Keratinocyte (primary cell): ENCODE data around the gene TMEM39A. TPM values are rescaled to one million over a fixed set of nuclear protein-coding genes. Genes with fewer than 3 reads are reported as not detected.

Experiments used
- DNase-seq: peaks from one replicate; pipeline ENCODE4 v3.0.0-alpha.2; 2011; ENCODE audit warnings: low read depth, missing footprints, low spot score
- FAIRE-seq: peaks from 2 replicates; lab custom pipeline; 2011; peaks lifted over from hg19 to GRCh38; lab: Jason Lieb, UNC
- H2AFZ ChIP-seq: 2 replicates; pipeline ENCODE4 v1.6.0; 2012; ENCODE audit warnings: low read length, control low read depth, inconsistent platforms; ENCODE audit not compliant: control insufficient read depth
- H3K27ac ChIP-seq: 2 replicates; pipeline ENCODE4 v1.5.1; 2011; ENCODE audit warnings: low read length; ENCODE audit not compliant: control insufficient read depth, insufficient read depth
- H3K27me3 ChIP-seq: 3 replicates; pipeline ENCODE4 v1.6.0; 2011; ENCODE audit warnings: low read length; ENCODE audit not compliant: control insufficient read depth, insufficient read depth; ENCODE audit errors: extremely low read depth
- H3K36me3 ChIP-seq, 2 experiments: 2 replicates in 1 of 2; 3 replicates in 1 of 2; pipeline ENCODE4 v1.5.1; 2011; ENCODE audit warnings: low read length in 2 of 2, mild to moderate bottlenecking in 1 of 2; ENCODE audit not compliant: control insufficient read depth in 2 of 2, insufficient read depth in 2 of 2; ENCODE audit errors: extremely low read depth in 1 of 2
- H3K4me1 ChIP-seq: 3 replicates; pipeline ENCODE4 v1.5.1; 2011; ENCODE audit warnings: low read length; ENCODE audit not compliant: control insufficient read depth, insufficient read depth; ENCODE audit errors: extremely low read depth
- H3K4me2 ChIP-seq: 3 replicates; pipeline ENCODE4 v1.6.0; 2011; ENCODE audit warnings: low read depth, low read length; ENCODE audit not compliant: control insufficient read depth, insufficient read depth; ENCODE audit errors: extremely low read depth
- H3K4me3 ChIP-seq, 3 experiments: fragments of 200-600 bp in 1 of 3; sonication (generic) in 1 of 3; 2 replicates in 2 of 3; 3 replicates in 1 of 3; pipeline ENCODE4 v1.5.1; 2011 to 2016; ENCODE audit warnings: low read length in 3 of 3, mild to moderate bottlenecking in 3 of 3, control low read depth in 2 of 3, inconsistent platforms in 1 of 3, low read depth in 1 of 3, mixed read lengths in 1 of 3, mixed run types in 1 of 3, moderate library complexity in 1 of 3; ENCODE audit not compliant: control insufficient read depth in 2 of 3, insufficient read depth in 2 of 3; ENCODE audit errors: extremely low read depth in 1 of 3
- H3K79me2 ChIP-seq: 2 replicates; pipeline ENCODE4 v1.6.0; 2012; ENCODE audit warnings: low read length; ENCODE audit not compliant: control insufficient read depth, insufficient read depth
- H3K9ac ChIP-seq: 3 replicates; pipeline ENCODE4 v1.6.0; 2011; ENCODE audit warnings: low read length; ENCODE audit not compliant: control insufficient read depth, insufficient read depth; ENCODE audit errors: extremely low read depth
- H3K9me1 ChIP-seq: 3 replicates; pipeline ENCODE4 v1.6.0; 2011; ENCODE audit warnings: low read length; ENCODE audit not compliant: control insufficient read depth, insufficient read depth; ENCODE audit errors: extremely low read depth
- H3K9me3 ChIP-seq: 2 replicates; pipeline ENCODE4 v1.5.1; 2012; ENCODE audit warnings: low read depth, low read length; ENCODE audit not compliant: control insufficient read depth
- H4K20me1 ChIP-seq: 3 replicates; pipeline ENCODE4 v1.6.0; 2011; ENCODE audit warnings: low read length; ENCODE audit not compliant: control insufficient read depth, insufficient read depth; ENCODE audit errors: extremely low read depth
- CTCF ChIP-seq, 3 experiments: IDR thresholded peaks in 1 of 3; conservative IDR thresholded peaks in 1 of 3; optimal IDR thresholded peaks in 1 of 3; 2 replicates in 2 of 3; 3 replicates in 1 of 3; pipeline versions ENCODE3 to v1.5.1; 2011; ENCODE audit warnings: low read length in 3 of 3, mild to moderate bottlenecking in 3 of 3, moderate library complexity in 2 of 3, control low read depth in 1 of 3, inconsistent platforms in 1 of 3; ENCODE audit not compliant: insufficient read depth in 2 of 3; ENCODE audit errors: extremely low read depth in 1 of 3
- EZH2 ChIP-seq: IDR thresholded peaks from one replicate; pipeline ENCODE4 v1.6.1; 2012; ENCODE audit warnings: inconsistent platforms, mild to moderate bottlenecking, low read length, moderate library complexity
- dilution Hi-C: fragments of 300-500 bp; cut with MboI; formaldehyde crosslinking; loops from one replicate; pipeline ENCODE4 v1.7.0; 2020; ENCODE audit warnings: low sequenced_read_pairs; ENCODE audit not compliant: extremely low pct_ligation_motif_present
- polyA plus RNA-seq, 5 experiments: library from polyadenylated mRNA; depleted of rRNA in 3 of 5; stranded (reverse) in 3 of 5; stranded (forward) in 1 of 5; unstranded in 1 of 5; fragments of >200 nt; gene quantifications; 1 replicate in 1 of 5; 2 replicates in 3 of 5; 3 replicates in 1 of 5; pipeline versions ENCODE4 v1.2.1 to v1.2.3, GENCODE V29; 2011 to 2012; ENCODE audit warnings: missing spikeins in 2 of 5, low read depth in 1 of 5, low replicate concordance in 1 of 5

TMEM39A gene
- polyA plus RNA-seq, 1 donor (not counting 4 experiments of a cell fraction or from before 2014, with no cell fraction given), result 26.3 TPM

DNA sequence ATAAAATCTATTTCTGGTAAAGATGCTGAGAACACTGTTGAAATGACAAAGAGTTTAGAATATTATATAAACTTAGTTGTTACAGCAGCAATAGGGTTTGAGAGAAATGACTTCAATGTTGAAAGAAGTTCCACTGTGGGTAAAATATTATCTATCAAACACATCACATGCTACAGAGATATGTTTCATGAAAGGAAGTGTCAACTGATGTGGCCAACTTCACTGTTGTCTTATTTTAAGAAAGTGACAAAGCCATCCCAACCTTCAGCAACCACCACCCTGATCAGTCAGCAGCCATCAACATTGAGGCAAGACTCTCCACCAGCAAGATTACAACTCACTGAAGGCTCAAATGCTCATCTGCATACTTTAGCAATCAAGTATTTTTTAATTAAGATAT, 20.2 kb downstream of the TMEM39A start:
- TF ChIP-seq EZH2 (no peak), CTCF (optimal IDR thresholded peaks at IDR 0.05 in 1 of 3, IDR thresholded peaks at IDR 0.05 in 1 of 3, conservative IDR thresholded peaks at IDR 0.05 in 1 of 3; ENCODE audit: extremely low read depth in 1 of 3, insufficient read depth in 2 of 3, low read length in 3 of 3) (no peak)
- no peak overlapping the region for H2AFZ ChIP-seq
- dilution Hi-C loops, result no loop called here

DNA sequence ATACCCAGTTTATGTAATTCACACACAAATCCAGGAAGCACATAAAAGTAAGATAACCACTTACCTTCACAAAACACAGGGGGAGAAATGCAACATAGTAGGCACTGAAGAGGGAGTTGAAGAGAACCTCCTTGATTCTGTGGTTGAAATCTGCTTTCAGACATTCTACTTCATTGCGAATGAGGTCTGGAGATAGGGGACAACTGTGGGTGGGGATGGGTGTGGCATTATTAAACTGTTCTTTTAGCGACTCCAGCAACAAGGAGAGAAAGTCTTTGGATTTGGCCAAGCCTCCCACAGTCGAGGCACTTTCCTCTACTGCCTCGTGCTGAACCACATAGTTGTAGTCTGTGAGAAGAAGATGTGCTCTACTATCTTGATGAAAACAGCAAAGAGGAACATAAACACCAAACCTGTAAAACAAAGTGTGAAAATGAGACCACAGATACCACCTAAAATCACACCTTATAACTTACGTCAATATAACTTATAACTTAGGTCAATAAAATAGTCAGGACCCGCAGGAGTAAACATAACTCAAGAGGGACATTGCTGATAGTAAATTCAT, 25.6 kb downstream of the TMEM39A start:
- Histone ChIP-seq H2AFZ (no peak overlapping the region), H3K27ac (no peak overlapping the region), H3K4me2 (no peak overlapping the region), H3K36me3 (peaks cover 16 to 17% of the 10 kb centered on the region in 2 experiments), H3K79me2 (no peaks in the 10 kb centered on the region), H3K4me1 (no peaks in the 10 kb centered on the region), H3K9ac (no peak overlapping the region), H3K9me1 (no peaks in the 10 kb centered on the region), H4K20me1 (no peaks in the 10 kb centered on the region), H3K9me3 (no peaks in the 10 kb centered on the region), H3K4me3 (no peak overlapping the region), H3K27me3 (no peaks in the 10 kb centered on the region)
- dilution Hi-C loops, result no loop called here
- TF ChIP-seq EZH2, result no peak
- no peak for TF ChIP-seq CTCF (optimal IDR thresholded peaks at IDR 0.05 in 1 of 3, IDR thresholded peaks at IDR 0.05 in 1 of 3, conservative IDR thresholded peaks at IDR 0.05 in 1 of 3; ENCODE audit: extremely low read depth in 1 of 3, insufficient read depth in 2 of 3, low read length in 3 of 3)
- DNase-seq (no peak), FAIRE-seq (no peak)

More for the DNA sequence above, 20.2 kb downstream of the TMEM39A start:
- H3K4me3 ChIP-seq, result no peak overlapping the region
- peaks cover 5 to 8% of the 10 kb centered on the region in 2 experiments for H3K36me3 ChIP-seq
- no peaks in the 10 kb centered on the region for H3K79me2 ChIP-seq
- DNase-seq, result no peak
- H3K9me1 ChIP-seq, result no peaks in the 10 kb centered on the region
- no peak overlapping the region for H3K4me2 ChIP-seq
- FAIRE-seq, result no peak
- H4K20me1 ChIP-seq, result no peaks in the 10 kb centered on the region
- no peaks in the 10 kb centered on the region for H3K27me3 ChIP-seq
- no peaks in the 10 kb centered on the region for H3K4me1 ChIP-seq
- H3K9ac ChIP-seq, result no peak overlapping the region
- no peak overlapping the region for H3K27ac ChIP-seq
- no peaks in the 10 kb centered on the region for H3K9me3 ChIP-seq
